Measurements from ENCODE around the gene NLGN3.
A peak's percentile ranks its signal among the peaks of the same experiment; 100 is the strongest.
"Not testable (repeated sequence)": the region's sequence is repeated elsewhere in the genome, so short reads cannot be mapped to it uniquely, and the experiment has no call there.

The NLGN3 gene

GRCh38 chrX:71173440-71173839 lies 28.8 kb downstream of the NLGN3 start:
- no peak for DNase-seq

DNA sequence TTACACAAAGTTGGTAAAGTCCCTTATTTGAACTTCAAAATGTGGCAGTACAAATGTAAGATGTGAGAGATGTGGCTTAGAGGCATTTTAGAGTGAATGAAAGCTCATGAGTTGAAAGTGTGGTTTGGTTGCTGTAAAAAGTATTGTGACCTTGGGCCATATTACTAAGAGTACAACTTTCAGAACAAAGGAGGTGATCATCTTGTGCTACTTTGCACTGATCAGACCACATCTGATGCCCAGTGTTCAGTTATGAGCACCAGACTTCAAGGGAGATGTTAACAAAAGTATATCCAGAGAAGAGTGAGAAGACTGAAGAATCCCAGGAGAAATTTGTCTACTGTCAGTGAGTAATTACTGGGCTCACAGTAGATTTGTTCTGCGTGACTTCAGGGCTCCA lies 30.2 kb downstream of the NLGN3 start:
- DNase-seq: no peak

DNA sequence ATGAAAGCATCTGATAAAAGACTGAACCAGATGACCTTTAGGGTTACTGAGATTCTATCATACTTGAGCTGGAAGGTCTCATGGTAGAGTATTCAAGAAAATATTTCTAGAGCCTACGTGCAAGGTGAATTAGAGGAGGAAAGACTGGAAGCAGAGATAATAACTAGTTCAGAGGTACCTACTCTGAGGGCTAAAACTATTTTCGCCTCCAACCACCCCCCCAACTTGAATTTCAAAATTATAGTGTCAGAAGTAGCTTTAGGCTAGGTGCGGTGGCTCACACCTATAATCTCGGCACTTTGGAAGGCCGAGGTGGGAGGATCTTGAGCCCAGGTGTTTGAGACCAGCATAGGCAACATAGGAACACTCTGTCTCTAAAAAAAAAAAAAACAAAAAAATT lies 30.9 kb downstream of the NLGN3 start:
- no peak for DNase-seq

- DNase-seq: no peak
Measured at GRCh38 chrX:71177327-71177726, 32.7 kb downstream of the NLGN3 start.

DNA sequence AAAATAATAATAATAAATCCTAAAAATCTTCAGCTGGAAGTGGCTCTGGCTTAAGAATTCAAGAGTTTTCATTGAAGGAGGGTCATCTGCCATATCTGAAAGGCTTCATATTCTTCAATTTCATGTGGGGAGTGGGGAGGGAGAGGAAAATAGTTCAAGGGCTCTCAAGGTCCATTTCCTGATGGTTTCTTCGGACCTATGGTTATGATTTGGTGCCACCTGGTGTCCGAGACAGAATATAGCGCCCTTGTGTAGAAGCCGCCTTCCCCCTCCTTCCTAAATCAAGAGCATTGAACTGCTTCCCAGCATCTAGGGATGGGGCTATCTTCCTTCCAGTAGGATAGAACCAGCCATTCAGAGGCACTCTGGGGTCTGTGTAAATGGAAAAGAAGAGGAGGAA lies 34.3 kb downstream of the NLGN3 start:
- peak; percentile 7 to 67 for DNase-seq

GRCh38 chrX:71180579-71181265 lies 36.1 kb downstream of the NLGN3 start:
- not testable (repeated sequence) for DNase-seq

GRCh38 chrX:71181558-71181909 lies 36.9 kb downstream of the NLGN3 start:
- no peak for DNase-seq

DNA sequence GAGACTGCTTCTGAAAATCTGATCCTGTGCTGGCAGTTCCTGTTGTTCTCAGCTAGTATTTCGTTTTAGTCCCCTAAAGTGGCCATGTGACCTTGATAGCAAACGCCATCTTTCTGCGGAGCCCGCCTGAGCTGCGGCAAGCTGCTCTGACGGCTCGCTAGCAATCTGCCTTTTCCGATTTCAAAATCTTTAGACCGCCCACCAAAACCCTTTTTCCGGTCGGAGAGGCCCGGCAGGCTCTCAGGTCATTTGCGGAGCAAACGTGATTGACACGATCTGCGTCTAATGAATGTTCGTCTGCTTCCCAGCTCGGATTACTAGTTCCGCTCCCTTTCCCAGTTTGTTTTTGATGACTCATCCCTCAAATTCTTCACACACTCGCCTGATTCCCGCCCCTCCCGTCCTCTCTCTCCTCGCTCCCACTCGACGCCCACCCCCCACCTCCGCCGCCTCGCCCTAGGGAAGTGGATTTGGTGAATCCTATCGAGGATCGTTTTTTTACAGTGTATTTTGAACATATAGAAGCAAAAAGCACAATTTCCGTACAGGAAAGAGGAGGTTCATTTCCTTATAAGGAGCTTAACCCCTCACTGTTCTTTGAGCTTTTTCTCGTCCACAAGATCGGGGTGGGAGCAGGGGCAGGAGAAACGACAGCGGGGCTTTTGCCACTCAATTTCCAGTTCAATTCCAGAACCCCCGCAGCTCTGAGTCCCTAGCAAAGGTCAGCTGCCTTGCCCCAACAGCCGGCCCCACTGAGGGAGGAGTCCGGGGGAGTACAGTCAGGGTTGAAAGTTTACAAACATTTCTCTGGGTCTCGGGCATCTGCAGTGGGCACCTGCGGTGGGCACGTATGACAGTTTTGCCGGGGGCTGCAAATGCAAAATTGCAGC lies 37.5 kb downstream of the NLGN3 start:
- peak; percentile 82 to 86 for DNase-seq

DNA sequence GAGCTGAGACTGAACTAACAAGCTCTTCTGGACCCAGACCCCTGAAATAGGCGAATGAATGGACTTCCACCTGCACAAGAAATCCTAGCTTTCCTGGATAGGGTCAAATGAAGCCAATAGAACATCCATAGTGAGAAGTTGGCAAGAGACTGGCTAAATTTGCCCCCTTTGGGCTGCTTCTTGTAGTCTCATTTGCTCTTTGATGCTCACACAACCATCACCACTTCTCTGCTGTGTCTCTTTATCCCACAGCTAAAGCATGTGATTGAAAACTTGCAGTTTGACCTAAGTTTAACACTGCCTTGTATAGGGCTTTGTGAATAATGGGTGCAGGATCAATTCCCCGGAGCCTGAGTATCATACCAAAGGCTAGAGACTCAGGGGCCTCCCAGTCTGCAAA lies 38.2 kb downstream of the NLGN3 start:
- no peak for DNase-seq

DNA sequence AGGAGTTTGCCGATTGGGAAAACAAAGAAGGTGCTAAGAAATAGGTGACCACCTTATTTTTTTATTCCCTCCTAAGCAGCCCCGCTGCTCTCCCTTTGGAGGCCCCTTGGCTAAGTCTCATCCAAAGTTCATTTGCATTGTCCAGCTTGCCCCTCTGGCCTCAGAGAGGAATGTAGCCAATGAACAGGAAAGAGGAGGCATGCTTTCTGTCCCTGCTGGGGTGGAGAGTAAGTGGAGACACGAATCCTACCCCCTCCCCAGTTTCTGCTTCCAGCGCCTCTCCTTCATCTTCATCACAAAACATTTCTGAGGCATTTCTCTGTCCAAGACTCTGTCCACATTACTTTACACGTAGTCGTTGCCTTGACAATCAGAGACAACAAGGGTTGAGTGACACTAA lies 38.7 kb downstream of the NLGN3 start:
- no peak for DNase-seq

GRCh38 chrX:71184092-71184491 lies 39.5 kb downstream of the NLGN3 start:
- no peak for DNase-seq

GRCh38 chrX:71184803-71185495 lies 40.3 kb downstream of the NLGN3 start:
- no peak for DNase-seq

DNA sequence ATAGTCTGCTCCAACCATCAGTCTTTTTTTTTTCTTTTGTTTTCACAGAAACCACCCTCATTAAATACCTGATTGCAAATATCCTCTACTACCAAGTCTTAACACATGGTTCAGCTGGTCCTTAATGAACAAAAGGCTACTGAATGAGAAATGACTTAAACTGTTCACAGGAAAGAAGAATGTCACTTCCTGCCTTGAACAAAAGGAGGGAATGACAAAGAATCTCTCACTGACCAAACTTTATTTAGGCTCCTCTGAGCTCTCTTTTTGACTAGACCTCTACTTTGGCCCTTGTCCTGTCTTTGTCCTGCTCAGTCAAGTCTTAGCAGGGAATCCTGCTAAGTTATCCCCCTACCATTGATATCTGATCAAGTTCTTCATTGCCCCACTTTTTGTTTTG lies 46.6 kb downstream of the NLGN3 start:
- DNase-seq: no peak

DNA sequence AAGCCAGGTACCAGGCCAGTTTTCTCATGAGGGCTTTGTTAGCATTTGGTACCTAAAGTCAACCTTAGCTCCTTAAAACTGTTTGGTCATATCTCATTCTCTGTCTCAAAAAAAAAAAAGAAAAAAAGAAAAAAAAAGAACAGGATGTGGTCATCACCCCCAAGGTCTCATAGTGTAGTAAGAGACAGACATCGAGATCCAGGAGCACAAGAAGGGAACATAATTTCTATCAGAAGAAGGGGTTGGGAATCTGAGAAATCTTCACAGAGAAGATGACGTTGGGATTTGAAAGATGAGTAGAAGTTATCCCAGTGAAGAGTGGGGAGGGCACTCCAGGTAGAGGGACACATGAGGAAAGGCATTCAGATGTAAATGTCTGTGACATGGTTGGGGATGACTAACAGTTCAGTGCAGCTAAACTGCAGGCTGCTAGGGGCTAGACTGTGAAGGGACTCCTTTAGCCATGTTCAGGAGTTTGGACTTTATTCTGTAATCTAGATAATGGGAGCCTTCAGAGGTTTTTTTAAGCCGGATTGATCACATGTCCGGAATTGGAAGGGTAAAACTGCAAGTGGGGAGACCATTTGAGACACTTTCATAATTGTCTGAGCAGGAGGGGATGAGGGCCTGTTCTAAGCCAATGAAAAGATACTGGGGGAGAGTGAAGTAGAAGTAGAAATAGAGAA lies 51.5 kb downstream of the NLGN3 start:
- no peak for DNase-seq

GRCh38 chrX:71198066-71198465 lies 53.4 kb downstream of the NLGN3 start:
- no peak for DNase-seq

DNA sequence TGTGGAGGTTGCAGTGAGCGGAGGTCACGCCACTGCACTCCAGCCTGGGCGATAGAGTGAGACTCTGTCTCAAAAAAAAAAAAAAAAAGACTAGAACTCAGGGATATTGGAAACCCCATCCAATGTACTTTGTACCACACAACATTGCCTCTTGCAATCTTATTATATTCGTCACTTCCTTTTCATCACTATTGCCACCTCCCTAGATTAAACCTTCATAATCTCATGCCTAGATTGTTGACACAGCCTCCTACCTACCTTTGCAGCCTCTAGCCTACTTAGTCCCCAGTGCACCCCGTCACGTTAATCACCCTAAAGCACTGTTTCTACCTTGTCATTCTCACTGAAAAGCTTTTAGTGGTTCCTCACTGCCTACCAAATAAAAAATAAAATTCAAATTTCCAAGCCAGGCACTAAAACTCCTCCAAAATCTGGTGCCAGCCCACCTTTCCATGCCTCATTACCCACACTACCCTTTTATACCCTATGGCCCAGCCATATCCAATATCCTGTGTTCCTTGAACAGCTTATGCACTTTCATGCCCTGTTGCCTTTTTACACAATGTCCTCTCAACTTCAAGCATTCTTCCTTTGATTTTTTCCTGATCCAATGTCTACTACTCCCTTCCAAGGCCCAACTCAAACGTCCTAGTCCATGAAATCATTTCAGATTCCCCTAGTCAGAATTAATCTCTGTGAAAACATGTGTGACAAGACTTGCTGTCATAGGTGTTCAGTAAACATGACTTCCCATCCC lies 54.8 kb downstream of the NLGN3 start:
- DNase-seq: no peak

DNA sequence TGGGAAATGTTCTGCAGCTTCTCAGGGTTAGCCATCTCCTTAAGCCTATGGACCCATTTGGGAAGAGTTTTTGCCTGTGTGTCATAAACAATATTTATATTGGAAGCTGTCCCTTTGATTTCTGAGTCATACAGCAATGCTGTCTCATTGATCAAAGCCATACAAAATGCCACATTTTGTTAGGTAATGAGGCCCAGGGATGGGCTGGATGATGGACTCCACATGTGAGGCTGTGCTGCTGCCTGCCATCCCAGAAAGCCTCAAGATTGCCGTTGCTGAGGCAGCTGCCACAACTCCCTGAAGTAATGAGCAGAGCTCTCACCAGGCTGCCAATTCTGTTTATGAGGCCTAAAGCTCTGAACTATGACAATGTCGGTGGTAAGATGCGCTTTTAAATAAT lies 66.2 kb downstream of the NLGN3 start:
- DNase-seq: no peak

- no peak for DNase-seq
Measured at GRCh38 chrX:71212536-71212935, 67.9 kb downstream of the NLGN3 start.

DNA sequence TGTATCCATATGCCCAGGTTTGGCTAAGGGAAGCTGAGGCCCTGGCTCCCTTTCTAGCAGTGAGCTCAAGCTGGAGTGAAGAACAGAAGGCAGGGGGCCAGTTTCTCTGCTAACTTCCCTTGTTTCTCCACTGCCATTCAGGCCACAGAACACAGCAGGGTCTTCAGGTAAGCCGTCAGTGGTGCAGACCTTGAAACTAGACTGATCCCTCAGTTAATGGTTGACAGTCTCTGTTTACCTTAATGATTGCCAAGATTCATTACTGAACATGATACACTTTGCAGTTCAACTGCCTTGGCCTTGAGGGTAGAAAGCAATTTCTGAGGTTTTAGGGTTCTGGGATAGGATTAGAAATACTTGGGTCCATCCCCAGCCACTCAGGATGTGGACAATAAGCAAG lies 69.5 kb downstream of the NLGN3 start:
- DNase-seq: no peak

DNA sequence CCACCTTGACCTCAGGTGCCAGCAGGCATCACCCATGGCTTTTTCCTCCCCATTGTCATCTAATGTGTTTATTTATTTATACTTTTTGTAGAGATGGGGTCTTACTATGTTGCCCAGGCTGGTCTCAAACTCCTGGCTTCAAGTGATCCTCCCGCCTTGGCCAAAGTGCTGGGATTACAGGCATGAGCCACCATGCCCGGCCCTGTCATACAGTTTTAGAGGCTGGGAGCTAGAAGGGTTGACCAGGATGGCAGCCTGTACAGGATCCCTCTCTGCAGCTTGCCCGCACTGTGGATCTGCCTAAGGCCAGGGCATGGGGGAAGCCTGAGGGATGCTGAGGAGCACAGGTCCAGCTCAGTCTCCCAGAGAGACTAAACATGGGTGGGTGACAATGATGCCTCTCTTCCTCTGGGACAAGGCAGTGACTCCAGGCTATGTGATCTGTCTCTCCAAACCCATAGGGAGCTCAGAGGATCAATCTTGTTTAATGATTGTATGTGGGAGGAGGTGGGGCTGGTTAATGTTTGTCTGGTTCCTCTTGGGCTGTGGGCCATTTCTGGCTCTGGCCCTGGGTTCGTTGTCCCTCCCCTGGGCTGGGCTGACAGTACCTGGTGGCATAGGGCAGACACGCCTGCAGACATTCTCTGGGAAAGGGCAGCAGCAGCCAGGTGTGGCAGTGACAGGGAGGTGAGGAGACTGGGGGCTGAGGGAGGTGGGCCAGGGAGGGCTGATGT lies 70.1 kb downstream of the NLGN3 start:
- no peak for DNase-seq

- DNase-seq: no peak
Measured at GRCh38 chrX:71215338-71215912, 70.8 kb downstream of the NLGN3 start.

All from NCI-H526 (cell line).